Lower leg skin (tissue), 4 donors: Measurements from ENCODE around the gene SDCCAG8. TPM values are rescaled to one million over a fixed set of nuclear protein-coding genes. Genes with fewer than 3 reads are reported as not detected.

Source experiments
- DNase-seq, 2 donors: peaks; one replicate each; pipeline ENCODE4 v3.0.0-alpha.2; 2019; ENCODE audit warnings: low spot score in 2 of 2
- H3K4me3 ChIP-seq: fragments of 200-600 bp; sonication (generic); 2 replicates; pipeline ENCODE4 v1.5.1; 2017; ENCODE audit warnings: mild to moderate bottlenecking, low read depth; ENCODE audit not compliant: poor library complexity, severe bottlenecking
- CTCF ChIP-seq, 3 donors: fragments of 450-650 bp; IDR thresholded peaks; one replicate each; pipeline ENCODE4 v1.5.1; 2016; ENCODE audit warnings: antibody characterized with exemption in 3 of 3, mild to moderate bottlenecking in 3 of 3, moderate library complexity in 2 of 3
- POLR2A ChIP-seq, 2 donors: fragments of 450-650 bp; IDR thresholded peaks; one replicate each; pipeline ENCODE4 v1.6.1; 2016 to 2017; ENCODE audit warnings: antibody characterized with exemption in 2 of 2, mild to moderate bottlenecking in 1 of 2, moderate library complexity in 1 of 2
- WGBS, 2 donors: methylation state at CpG; one replicate each; pipeline ENCODE4 v1.1.5; 2018; 5-methylcytosine and 5-hydroxymethylcytosine counted together
- intact Hi-C: fragments of 100-400 bp; cut with DNase I; formaldehyde crosslinking; loops from one replicate; pipeline ENCODE4 v1.15.0; 2023; ENCODE audit warnings: low total_unique reads
- total RNA-seq, 4 donors: library from RNA; depleted of rRNA; stranded (reverse); fragments of >200 nt; gene quantifications; one replicate each; pipeline ENCODE4 v1.1.0, GENCODE V29; 2016

Gene SDCCAG8
- total RNA-seq, 4 donors from 2014 or later: 20.0 to 53.6 (median 48.9) TPM

- TF ChIP-seq CTCF (IDR thresholded peaks at IDR 0.05): no peak
- intact Hi-C loops: no loop called here
- 65 to 75% methylated on average over 3 of the region's 3 CpGs for WGBS, 2 donors
Observed at GRCh38 chr1:243471754-243472745, 216.2 kb downstream of the SDCCAG8 start.

GRCh38 chr1:243473227-243474135 is 217.6 kb downstream of the SDCCAG8 start:
- no peak overlapping the region for H3K4me3 ChIP-seq
- TF ChIP-seq POLR2A (IDR thresholded peaks at IDR 0.05): no peak
- no peak for TF ChIP-seq CTCF (IDR thresholded peaks at IDR 0.05)
- DNase-seq: no peak
- 5 to 13% methylated on average over 12 of the region's 12 CpGs for WGBS, 2 donors
- intact Hi-C loops: no loop called here

More at GRCh38 chr1:243471754-243472745, 216.2 kb downstream of the SDCCAG8 start:
- no peak overlapping the region for H3K4me3 ChIP-seq
- DNase-seq: no peak

GRCh38 chr1:243474136-243474881 is 218.5 kb downstream of the SDCCAG8 start:
- intact Hi-C loops: no loop called here
- TF ChIP-seq POLR2A (IDR thresholded peaks at IDR 0.05) (no peak), CTCF (IDR thresholded peaks at IDR 0.05) (no peak)
- WGBS, 2 donors: 64 to 69% methylated on average over 42 to 48 of the region's 55 CpGs
- DNase-seq: no peak
- H3K4me3 ChIP-seq: no peak overlapping the region

- WGBS, 2 donors: 87% methylated on average over 9 of the region's 9 CpGs
- DNase-seq: no peak
- TF ChIP-seq CTCF (IDR thresholded peaks at IDR 0.05) (no peak), POLR2A (IDR thresholded peaks at IDR 0.05) (no peak)
- intact Hi-C loops: no loop called here
- H3K4me3 ChIP-seq: no peak overlapping the region
Observed at GRCh38 chr1:243474906-243475305, 219.1 kb downstream of the SDCCAG8 start.

- no peak for TF ChIP-seq POLR2A (IDR thresholded peaks at IDR 0.05)
- 87 to 91% methylated on average over 7 of the region's 7 CpGs for WGBS, 2 donors
- intact Hi-C loops: no loop called here
- no peak for DNase-seq
- no peak overlapping the region for H3K4me3 ChIP-seq
Observed at GRCh38 chr1:243475966-243476365, 220.1 kb downstream of the SDCCAG8 start.
